ENCODE data around the gene REXO2. TPM values are rescaled to one million over a fixed set of nuclear protein-coding genes. Genes with fewer than 3 reads are reported as not detected.

Gene REXO2
- total and polyA plus RNA-seq, 7 donors, result 44.1 to 77.4 (median 67.5) TPM

DNA sequence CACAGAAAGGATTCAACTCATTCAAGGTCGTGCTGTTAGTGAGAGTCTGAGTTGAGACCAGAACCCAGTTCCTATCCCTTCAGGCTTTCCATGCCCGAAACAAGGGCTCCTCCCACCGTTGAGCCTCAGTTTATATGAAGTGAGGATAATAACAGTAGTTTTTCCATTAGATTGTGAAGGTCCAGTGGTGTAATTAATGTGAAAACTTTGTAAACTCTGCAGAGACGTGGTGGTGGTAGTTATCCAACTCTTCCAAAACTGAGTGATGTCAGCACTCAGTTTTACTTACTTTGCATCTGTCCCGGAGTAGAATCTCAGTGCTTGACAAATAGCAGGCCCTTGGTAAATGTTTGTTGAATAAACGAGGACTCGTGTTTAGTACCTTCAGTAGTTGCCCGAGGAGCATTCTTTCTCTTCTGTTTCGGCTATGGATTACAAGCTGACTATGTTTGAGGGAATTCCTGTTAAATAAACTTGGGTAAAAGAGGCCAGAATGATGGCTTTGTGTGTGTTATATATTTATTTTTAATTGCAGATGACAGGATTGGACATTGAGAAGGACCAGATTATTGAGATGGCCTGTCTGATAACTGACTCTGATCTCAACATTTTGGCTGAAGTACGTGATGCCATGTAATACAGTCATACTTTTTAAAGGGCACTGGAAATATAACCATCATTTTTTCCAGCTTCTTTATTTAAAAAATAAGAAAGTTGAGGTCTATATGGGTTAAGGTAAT is 1.0 kb downstream of the REXO2 start:
- H3K9me3 ChIP-seq, result no peaks in the 10 kb centered on the region
- 7 to 16% (median 7%) methylated on average over 10 of the region's 10 CpGs for WGBS, 3 donors
- DNase-seq (no peak), ATAC-seq (no peak)
- peaks cover 6 to 19% of the 10 kb centered on the region in 2 donors for H3K36me3 ChIP-seq (ENCODE audit: insufficient read depth in 1 of 2, low read depth in 1 of 2)
- intact Hi-C loops (cut with DNase I), result loop anchor here in 1 of 2 donors (2.0 kb wide), 1 partner anchor 93 kb away; no protein-coding TSS in a partner anchor
- peak overlapping the region; percentile 92 for H3K4me3 ChIP-seq
- H3K27me3 ChIP-seq (ENCODE audit: insufficient read depth in 3 of 3, low read length in 2 of 3), result no peaks in the 10 kb centered on the region
- peak overlapping the region; percentile 85 for H3K27ac ChIP-seq
- no peak for TF ChIP-seq CTCF (IDR thresholded peaks at IDR 0.05)
- H3K4me1 ChIP-seq, result peaks cover 23% of the 10 kb centered on the region

GRCh38 chr11:114440971-114441763 is 1.9 kb downstream of the REXO2 start:
- peak overlapping the region; percentile 92 for H3K4me3 ChIP-seq
- WGBS, 3 donors, result 50 to 64% (median 59%) methylated on average over 7 of the region's 7 CpGs
- H3K36me3 ChIP-seq (ENCODE audit: insufficient read depth in 1 of 2, low read depth in 1 of 2), result peaks cover 8 to 26% of the 10 kb centered on the region in 2 donors
- peaks cover 23% of the 10 kb centered on the region for H3K4me1 ChIP-seq
- no peaks in the 10 kb centered on the region for H3K9me3 ChIP-seq
- H3K27ac ChIP-seq, result peak overlapping the region; percentile 85
- no peak for DNase-seq
- ATAC-seq, result peak in 2 of 4 donors; percentile 28
- TF ChIP-seq CTCF (IDR thresholded peaks at IDR 0.05), result no peak
- H3K27me3 ChIP-seq (ENCODE audit: insufficient read depth in 3 of 3, low read length in 2 of 3), result no peaks in the 10 kb centered on the region
- intact Hi-C loops (cut with DNase I), result loop anchor here in 1 of 2 donors (2.0 kb wide), 1 partner anchor 94 kb away; no protein-coding TSS in a partner anchor

- ATAC-seq, result no peak
- no peak overlapping the region for H3K27ac ChIP-seq
- H3K36me3 ChIP-seq (ENCODE audit: insufficient read depth in 1 of 2, low read depth in 1 of 2), result peaks cover 11 to 32% of the 10 kb centered on the region in 2 donors
- DNase-seq, result no peak
- TF ChIP-seq CTCF (IDR thresholded peaks at IDR 0.05), result no peak
- WGBS, 3 donors, result 81 to 85% (median 84%) methylated on average over 2 of the region's 2 CpGs
- H3K27me3 ChIP-seq (ENCODE audit: insufficient read depth in 3 of 3, low read length in 2 of 3), result no peaks in the 10 kb centered on the region
- H3K4me3 ChIP-seq, result peak overlapping the region; percentile 92
- no peaks in the 10 kb centered on the region for H3K9me3 ChIP-seq
- H3K4me1 ChIP-seq, result peaks cover 23% of the 10 kb centered on the region
- intact Hi-C loops (cut with DNase I), result loop anchor here in 1 of 2 donors (2.0 kb wide), 1 partner anchor 95 kb away; no protein-coding TSS in a partner anchor
Observed at GRCh38 chr11:114441921-114442320, 2.7 kb downstream of the REXO2 start.

DNA sequence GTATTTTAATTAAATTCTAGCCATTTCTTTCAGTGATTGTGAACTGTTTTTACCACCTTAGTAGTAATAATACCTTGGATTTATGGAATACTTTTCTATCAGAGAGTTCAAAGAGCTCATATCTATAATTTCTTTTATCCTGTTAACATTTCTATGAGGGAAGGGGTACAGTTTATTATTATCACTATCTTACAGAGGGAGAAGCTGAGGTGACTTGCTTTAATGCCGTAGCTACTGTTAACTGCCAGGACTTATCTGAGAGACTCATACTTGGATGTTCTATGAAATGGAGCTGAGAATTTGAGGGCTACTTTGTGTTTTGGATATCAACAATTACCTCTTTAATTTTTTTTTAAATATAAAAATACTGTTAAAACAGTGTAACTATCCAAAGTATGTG is 3.3 kb downstream of the REXO2 start:
- Histone ChIP-seq H3K9me3 (no peaks in the 10 kb centered on the region), H3K4me1 (peaks cover 23% of the 10 kb centered on the region), H3K27me3 (ENCODE audit: insufficient read depth in 3 of 3, low read length in 2 of 3) (no peaks in the 10 kb centered on the region), H3K36me3 (ENCODE audit: insufficient read depth in 1 of 2, low read depth in 1 of 2) (peaks cover 11 to 37% of the 10 kb centered on the region in 2 donors), H3K27ac (no peak overlapping the region), H3K4me3 (no peak overlapping the region)
- no peak for TF ChIP-seq CTCF (IDR thresholded peaks at IDR 0.05)
- 83 to 89% (median 88%) methylated on average over 1 of the region's 1 CpG for WGBS, 3 donors
- ATAC-seq (no peak), DNase-seq (no peak)
- intact Hi-C loops (cut with DNase I), result no loop called here

Measured in psoas muscle (tissue), 8 donors.